ENCODE data around the gene RANBP6.

- TF ChIP-seq CTCF (IDR thresholded peaks at IDR 0.05 in 4 of 5, conservative IDR thresholded peaks at IDR 0.05 in 1 of 5), result no peak
- TF ChIP-seq POLR2A (IDR thresholded peaks at IDR 0.05), result no peak
Observed at GRCh38 chr9:5983042-5983441, 32.4 kb downstream of the RANBP6 start.
